Suprapubic skin (tissue), 3 donors: ENCODE results near the gene NPM1.
A peak's percentile ranks its signal among the peaks of the same experiment; 100 is the strongest.

Experiments used
- CTCF ChIP-seq, 2 donors: fragments of 200-600 bp in 1 of 2; fragments of 450-650 bp in 1 of 2; sonication (generic) in 1 of 2; IDR thresholded peaks; one replicate each; pipeline ENCODE4 v1.5.1; 2016 to 2019; ENCODE audit warnings: antibody characterized with exemption in 2 of 2, mild to moderate bottlenecking in 1 of 2, moderate library complexity in 1 of 2
- POLR2A ChIP-seq, 2 donors: fragments of 450-650 bp; IDR thresholded peaks; one replicate each; pipeline ENCODE4 v1.6.1; 2017; ENCODE audit warnings: antibody characterized with exemption in 2 of 2, mild to moderate bottlenecking in 2 of 2, moderate library complexity in 2 of 2

- TF ChIP-seq CTCF (IDR thresholded peaks at IDR 0.05) (peak in 1 of 2 donors; percentile 51), POLR2A (IDR thresholded peaks at IDR 0.05) (no peak)
Observed at GRCh38 chr5:171342362-171343111, 45.1 kb upstream of the NPM1 start.
